Right kidney (tissue), 9 donors: Measurements from ENCODE around the gene SDHC.

ENCODE experiments used
- DNase-seq: peaks from one replicate; pipeline ENCODE4 v3.0.0-alpha.2; 2016
- long read RNA-seq, 8 donors: transcript quantifications; one replicate each; lab custom pipeline, GENCODE V29; 2026

The SDHC gene
- long read RNA-seq, donor 1, full-length matches to known transcripts: 102 of 164 reads
- long read RNA-seq, donor 1, partial matches to known transcripts: 54 of 164 reads
- long read RNA-seq, donor 1, other reads (novel, unspliced or antisense): 8 of 164 reads
- long read RNA-seq, donor 2, full-length matches to known transcripts: 45 of 57 reads
- long read RNA-seq, donor 2, partial matches to known transcripts: 12 of 57 reads
- long read RNA-seq, donor 2, other reads (novel, unspliced or antisense): 0 of 57 reads
- long read RNA-seq, donor 3, full-length matches to known transcripts: 39 of 58 reads
- long read RNA-seq, donor 3, partial matches to known transcripts: 19 of 58 reads
- long read RNA-seq, donor 3, other reads (novel, unspliced or antisense): 0 of 58 reads
- long read RNA-seq, donor 4, full-length matches to known transcripts: 60 of 87 reads
- long read RNA-seq, donor 4, partial matches to known transcripts: 27 of 87 reads
- long read RNA-seq, donor 4, other reads (novel, unspliced or antisense): 0 of 87 reads
- long read RNA-seq, donor 5, full-length matches to known transcripts: 74 of 93 reads
- long read RNA-seq, donor 5, partial matches to known transcripts: 19 of 93 reads
- long read RNA-seq, donor 5, other reads (novel, unspliced or antisense): 0 of 93 reads
- long read RNA-seq, donor 6, full-length matches to known transcripts: 66 of 107 reads
- long read RNA-seq, donor 6, partial matches to known transcripts: 35 of 107 reads
- long read RNA-seq, donor 6, other reads (novel, unspliced or antisense): 6 of 107 reads
- long read RNA-seq, donor 7, full-length matches to known transcripts: 102 of 146 reads
- long read RNA-seq, donor 7, partial matches to known transcripts: 44 of 146 reads
- long read RNA-seq, donor 7, other reads (novel, unspliced or antisense): 0 of 146 reads
- long read RNA-seq, donor 8, full-length matches to known transcripts: 82 of 140 reads
- long read RNA-seq, donor 8, partial matches to known transcripts: 49 of 140 reads
- long read RNA-seq, donor 8, other reads (novel, unspliced or antisense): 9 of 140 reads

DNA sequence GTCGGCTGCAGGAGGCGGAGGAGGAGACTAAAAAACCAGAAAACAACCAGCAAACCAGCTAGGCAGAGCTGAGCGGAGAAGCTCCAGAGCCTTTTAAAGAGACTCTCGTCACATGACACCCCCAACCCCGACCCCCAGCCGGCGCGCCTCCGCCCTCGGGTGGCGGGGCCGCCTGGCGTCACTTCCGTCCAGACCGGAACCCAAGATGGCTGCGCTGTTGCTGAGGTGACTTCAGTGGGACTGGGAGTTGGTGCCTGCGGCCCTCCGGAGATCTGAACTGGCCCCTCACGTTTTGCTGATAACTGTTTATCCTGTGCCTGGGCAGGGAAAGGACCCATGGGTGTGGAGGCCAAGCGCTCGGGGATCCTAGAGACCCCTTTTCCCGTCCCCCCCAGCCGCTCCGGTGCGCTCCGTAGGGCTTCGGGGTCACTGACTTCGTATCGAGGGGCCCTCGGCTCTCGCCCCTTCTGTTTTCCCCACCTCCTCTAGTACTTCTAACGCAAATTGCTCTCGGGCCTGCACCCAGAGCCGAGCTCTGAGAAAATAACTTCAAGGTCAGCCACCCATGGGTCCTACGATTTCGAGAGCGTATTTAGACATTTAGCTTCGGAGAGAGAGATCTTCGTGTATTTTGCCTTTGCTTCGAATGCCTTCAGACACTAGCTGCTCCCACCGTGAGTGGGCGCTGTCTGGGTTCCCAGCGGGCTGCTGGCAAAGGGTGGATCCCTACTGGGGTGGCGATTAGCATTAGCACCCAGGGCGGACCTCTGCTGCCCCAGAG lies at the start of gene SDHC:
SDHC (plus strand) TSS at position 181 of the 781 bp plus-strand sequence; CDS start at position 206, 25 bp downstream.
- peak; percentile 83 for DNase-seq

GRCh38 chr1:161265305-161265704 lies 48.9 kb upstream of the SDHC start:
- no peak for DNase-seq

DNA sequence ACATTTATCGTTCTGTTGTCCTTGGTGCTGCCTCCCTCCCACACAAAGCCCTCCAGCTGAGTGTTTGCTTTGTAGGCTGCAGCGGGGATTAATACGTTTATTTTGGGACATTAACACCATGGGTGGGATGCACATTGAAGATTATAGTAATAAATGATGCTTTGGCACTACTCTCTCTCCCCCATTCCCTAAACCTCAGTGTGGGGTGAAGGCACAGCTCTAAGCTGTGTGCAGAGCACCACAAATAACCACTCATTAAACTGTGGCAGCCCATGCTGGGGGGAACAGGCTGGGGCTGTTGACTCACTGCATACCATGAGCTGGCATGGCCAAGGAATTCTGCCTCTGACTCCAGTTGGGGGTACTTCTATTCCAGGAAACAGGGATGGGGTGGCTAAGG lies 48.0 kb upstream of the SDHC start:
- no peak for DNase-seq

GRCh38 chr1:161266836-161267235 lies 47.3 kb upstream of the SDHC start:
- DNase-seq: no peak

DNA sequence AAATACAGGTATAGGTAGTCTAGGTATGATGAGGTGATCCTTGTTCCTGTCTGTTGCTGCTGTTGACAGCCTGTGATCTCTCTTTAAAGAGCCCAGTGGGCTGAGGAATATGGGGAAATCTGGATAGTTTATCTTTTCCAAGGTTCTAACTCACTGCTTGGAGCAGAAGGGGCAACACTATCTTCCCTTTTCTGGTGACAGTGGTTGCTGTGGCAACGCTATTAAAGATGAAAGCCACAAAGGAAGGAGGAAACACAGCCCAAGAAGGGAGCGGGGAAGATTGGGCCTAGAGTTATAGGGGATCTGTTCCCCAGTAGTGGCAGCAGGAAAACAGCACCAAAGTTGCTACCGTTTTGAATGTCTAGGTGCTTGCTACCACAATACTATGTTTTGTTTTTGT lies 46.9 kb upstream of the SDHC start:
- DNase-seq: no peak

DNA sequence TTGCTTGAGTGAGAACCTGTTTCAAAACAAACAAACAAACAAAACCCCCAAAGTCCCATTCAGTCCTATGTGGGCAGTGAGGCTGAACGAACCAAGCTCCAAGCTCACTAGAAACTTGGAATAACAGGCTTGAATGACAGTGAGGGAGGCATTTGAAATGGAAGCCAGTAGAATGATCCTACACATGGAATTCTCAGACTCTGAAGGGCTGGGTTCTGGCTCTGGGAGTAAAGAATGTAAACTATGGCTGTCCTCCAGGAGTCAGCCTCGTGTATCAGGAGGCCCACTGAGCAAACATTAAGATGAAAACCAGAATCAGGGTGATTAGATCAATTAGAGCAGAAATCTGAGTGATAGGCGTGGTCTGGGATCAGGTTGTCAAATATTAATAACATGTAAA lies 40.8 kb upstream of the SDHC start:
- no peak for DNase-seq

DNA sequence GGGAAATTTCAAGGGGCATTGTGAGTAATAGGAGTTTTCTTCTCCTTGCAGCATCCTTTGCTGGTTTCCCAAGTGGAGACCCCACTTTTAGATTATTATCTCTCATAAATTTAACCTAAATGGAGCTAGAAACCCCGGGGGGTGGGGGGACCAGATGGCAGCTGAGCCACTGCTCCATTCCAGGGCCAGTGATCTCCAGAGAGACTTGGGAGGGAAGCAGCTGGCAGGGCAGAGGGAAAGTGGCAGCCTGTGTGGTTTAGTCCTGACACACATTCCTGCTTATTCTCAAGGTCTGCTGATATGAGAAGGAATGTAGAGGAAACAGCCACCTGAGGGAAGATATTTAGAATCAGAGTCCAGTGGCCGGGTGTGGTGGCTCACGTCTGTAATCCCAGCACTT lies 39.3 kb upstream of the SDHC start:
- no peak for DNase-seq

GRCh38 chr1:161282991-161283390 lies 31.2 kb upstream of the SDHC start:
- DNase-seq: no peak

DNA sequence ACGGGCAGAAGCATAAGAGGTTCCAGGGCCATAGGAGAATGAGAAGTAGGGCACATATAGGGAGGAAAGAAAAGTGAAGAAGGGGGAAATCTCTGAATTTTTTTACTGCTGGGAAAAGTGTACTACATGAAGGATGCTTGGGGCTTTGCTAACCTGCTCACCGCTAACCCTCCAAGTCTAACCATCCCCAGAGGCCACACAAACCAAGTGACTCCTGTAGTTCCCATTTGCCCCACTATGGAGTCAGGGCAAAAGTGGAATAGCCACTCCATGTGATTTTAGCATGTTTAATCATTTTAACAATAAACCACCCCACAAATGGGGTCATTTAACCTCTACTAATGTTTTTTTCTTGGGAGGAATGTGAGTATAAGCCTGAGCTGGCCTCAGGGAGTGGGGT lies 29.1 kb upstream of the SDHC start:
- DNase-seq: no peak

DNA sequence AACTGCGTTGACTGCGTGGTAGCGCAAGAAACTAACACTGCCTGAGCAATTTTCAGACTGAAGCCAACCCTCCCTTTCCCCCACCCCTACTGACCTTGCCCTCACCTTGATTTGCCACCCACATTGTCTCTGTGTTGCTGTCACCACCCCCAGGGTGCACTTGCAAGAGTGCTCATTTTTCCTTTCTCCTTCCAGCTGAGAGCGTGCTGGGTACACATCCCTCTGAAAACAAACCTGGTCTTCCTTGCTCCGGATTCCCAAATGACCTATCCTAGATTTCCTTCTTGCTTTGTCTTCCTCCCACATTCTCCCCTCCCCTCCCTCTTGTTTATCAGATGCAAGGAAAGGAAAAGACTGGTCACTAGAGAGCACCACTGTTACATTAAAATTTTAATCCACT lies 28.7 kb upstream of the SDHC start:
- no peak for DNase-seq

GRCh38 chr1:161287482-161288054 lies 26.6 kb upstream of the SDHC start:
- DNase-seq: no peak

GRCh38 chr1:161290779-161291178 lies 23.4 kb upstream of the SDHC start:
- DNase-seq: no peak

- no peak for DNase-seq
Observed at GRCh38 chr1:161297415-161297814, 16.8 kb upstream of the SDHC start.

DNA sequence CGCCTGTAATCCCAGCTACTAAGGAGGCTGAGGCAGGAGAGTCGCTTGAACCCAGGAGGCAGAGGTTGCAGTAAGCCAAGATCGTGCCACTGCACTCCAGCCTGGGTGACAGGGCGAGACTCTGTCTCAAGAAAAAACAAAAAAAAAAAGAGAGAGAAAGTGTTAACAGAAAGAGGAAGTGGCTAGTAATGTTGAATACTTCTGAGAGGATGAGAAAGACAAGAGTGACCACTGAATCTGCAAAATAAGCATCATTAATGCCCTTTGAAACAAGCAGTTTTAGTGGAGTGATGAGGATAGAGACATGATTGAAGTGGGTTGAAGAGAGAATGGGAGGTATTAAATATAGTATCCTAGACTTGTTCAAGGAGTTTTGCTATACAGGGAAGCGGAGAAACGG lies 16.1 kb upstream of the SDHC start:
- no peak for DNase-seq

GRCh38 chr1:161299347-161299746 lies 14.8 kb upstream of the SDHC start:
- DNase-seq: no peak

DNA sequence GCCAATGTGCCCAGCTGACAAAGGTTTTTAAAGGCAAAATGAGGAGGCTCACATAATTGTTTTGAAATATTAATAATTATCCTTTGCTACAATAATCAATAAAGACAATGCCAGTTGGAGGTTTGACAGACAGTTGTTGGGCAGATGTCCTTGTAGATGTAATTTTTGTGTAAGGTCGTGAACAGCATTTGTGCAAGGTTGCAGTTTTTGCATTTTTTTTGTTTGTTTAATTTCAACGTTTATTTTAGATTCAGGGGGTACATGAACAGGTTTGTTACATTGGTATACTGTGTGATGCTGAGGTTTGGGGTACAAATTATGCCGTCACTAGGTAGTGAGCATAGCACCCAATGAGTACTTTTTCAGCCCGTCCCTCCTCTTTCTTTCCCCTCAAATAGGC lies 13.7 kb upstream of the SDHC start:
- no peak for DNase-seq

GRCh38 chr1:161304927-161305866 lies 9.0 kb upstream of the SDHC start:
- no peak for DNase-seq

DNA sequence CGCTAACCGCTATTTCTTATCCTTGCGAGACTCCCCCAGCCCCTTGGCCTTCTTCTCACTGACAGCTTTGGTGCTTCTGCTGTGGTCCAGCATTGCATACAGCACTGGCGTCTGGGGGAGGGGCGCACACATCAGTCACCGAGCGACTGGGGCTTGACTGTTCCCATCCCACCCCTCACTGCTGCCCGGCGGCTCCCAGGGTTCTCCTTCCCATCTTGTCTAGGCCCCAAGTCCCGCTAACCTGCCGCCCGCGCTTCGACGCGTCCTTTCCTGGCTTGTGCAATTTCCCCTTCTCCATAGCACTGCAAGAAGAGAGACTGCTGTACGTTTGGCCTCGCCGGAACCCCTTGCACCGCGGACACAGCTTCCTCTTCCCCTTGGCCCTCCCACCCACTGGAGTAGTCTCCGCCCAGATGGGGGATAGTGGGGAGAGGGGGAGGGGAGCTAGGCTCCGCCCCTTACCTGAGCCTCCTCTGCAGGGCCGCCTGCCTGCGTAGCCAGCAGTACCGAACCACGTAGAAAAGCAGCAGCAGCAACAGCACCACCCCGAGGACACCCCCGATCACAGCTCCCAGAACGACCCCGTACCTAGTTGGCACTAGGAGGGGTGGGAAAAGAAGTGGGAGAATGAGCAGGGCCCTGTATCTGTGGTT lies 8.2 kb upstream of the SDHC start:
- peak; percentile 81 for DNase-seq

DNA sequence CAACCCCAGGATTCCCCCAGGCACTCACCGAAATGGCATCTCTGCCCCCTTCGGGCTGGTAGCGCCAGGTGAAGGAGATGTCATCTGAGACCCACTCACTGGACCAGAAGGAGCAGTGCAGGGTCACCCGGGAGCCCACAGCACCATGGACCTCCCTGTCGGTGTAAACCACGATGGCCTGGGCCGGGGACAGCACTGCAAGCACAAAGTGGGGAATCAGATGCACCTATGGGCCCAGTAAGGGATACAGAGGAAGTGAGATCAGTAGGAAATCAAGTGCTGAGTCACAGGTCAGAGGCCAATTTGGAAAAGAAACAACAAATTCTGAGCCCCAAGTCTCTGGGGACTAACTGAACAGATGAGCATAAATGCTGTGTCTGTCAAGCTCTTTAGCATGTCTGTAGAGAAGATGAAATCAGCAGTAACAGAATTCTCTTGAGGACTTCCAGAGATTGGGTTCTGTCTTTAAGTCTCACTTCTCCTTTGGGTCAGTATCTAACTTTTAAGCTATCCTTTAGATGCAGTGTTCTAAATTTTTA lies 6.9 kb upstream of the SDHC start:
- DNase-seq: no peak
